K562 (cell line): ENCODE measurements around the gene ARHGEF6.

Experiments
- CTCF ChIP-seq, 3 experiments: IDR thresholded peaks in 2 of 3; conservative IDR thresholded peaks in 1 of 3; 2 replicates each; pipeline ENCODE4 v1.5.1; 2011 to 2012; ENCODE audit warnings: low read length in 3 of 3, mild to moderate bottlenecking in 3 of 3, control low read depth in 2 of 3, improper control_type of control experiment in 1 of 3, inconsistent platforms in 1 of 3, low read depth in 1 of 3, mixed read lengths in 1 of 3, moderate library complexity in 1 of 3; ENCODE audit not compliant: insufficient read depth in 2 of 3
- ETV5 ChIP-seq: sonication (generic); formaldehyde crosslinking; IDR thresholded peaks from 2 replicates; pipeline ENCODE4 v1.4.0; 2020; ENCODE audit warnings: low read depth, mild to moderate bottlenecking, missing genetic modification reagents
- HNRNPH1 ChIP-seq: fragments of 200-400 bp; formaldehyde crosslinking; optimal IDR thresholded peaks from 2 replicates; pipeline ENCODE3; 2017; ENCODE audit warnings: low read depth, mild to moderate bottlenecking, low read length, moderate library complexity
- MXI1 ChIP-seq: IDR thresholded peaks from 2 replicates; pipeline ENCODE4 v1.6.1; 2011; ENCODE audit warnings: low read depth, mild to moderate bottlenecking, improper control_type of control experiment, low read length
- RCOR1 ChIP-seq, 2 experiments: IDR thresholded peaks; 2 replicates each; pipeline ENCODE4 v1.6.1; 2012; ENCODE audit warnings: low read depth in 2 of 2, low read length in 2 of 2, borderline replicate concordance in 1 of 2, improper control_type of control experiment in 1 of 2
- SIN3A ChIP-seq, 2 experiments: fragments of 150-350 bp in 1 of 2; IDR thresholded peaks; 2 replicates each; pipeline ENCODE4 v1.6.1; 2011 to 2016; ENCODE audit warnings: borderline replicate concordance in 2 of 2, low read depth in 2 of 2, low read length in 2 of 2, mild to moderate bottlenecking in 2 of 2, moderate library complexity in 2 of 2; ENCODE audit not compliant: control insufficient read depth in 1 of 2

GRCh38 chrX:136656361-136656964 lies 124.3 kb downstream of the ARHGEF6 start:
- no peak for TF ChIP-seq CTCF (IDR thresholded peaks at IDR 0.05 in 2 of 3, conservative IDR thresholded peaks at IDR 0.05 in 1 of 3; ENCODE audit: insufficient read depth in 2 of 3, low read depth in 1 of 3, low read length in 3 of 3)
- no peak for TF ChIP-seq ETV5 (CRISPR knock-in tag)
- TF ChIP-seq HNRNPH1 = no peak
- no peak for TF ChIP-seq SIN3A (IDR thresholded peaks at IDR 0.05; ENCODE audit: borderline replicate concordance in 2 of 2, control insufficient read depth in 1 of 2, low read depth in 2 of 2, low read length in 2 of 2)
- no peak for TF ChIP-seq RCOR1 (IDR thresholded peaks at IDR 0.05; ENCODE audit: borderline replicate concordance in 1 of 2, low read depth in 2 of 2, low read length in 2 of 2)
- TF ChIP-seq MXI1 = no peak
